NCI-H524 treated with DMSO at 0.1 percent for 48 hours (cell line): ENCODE data around the gene SOX13.
"Not testable (repeated sequence)": the region's sequence is repeated elsewhere in the genome, so short reads cannot be mapped to it uniquely, and the experiment has no call there.

ENCODE experiments used
- DNase-seq: peaks from one replicate; lab custom pipeline; 2025; lab: John Stamatoyannopoulos, UW

The SOX13 gene

DNA sequence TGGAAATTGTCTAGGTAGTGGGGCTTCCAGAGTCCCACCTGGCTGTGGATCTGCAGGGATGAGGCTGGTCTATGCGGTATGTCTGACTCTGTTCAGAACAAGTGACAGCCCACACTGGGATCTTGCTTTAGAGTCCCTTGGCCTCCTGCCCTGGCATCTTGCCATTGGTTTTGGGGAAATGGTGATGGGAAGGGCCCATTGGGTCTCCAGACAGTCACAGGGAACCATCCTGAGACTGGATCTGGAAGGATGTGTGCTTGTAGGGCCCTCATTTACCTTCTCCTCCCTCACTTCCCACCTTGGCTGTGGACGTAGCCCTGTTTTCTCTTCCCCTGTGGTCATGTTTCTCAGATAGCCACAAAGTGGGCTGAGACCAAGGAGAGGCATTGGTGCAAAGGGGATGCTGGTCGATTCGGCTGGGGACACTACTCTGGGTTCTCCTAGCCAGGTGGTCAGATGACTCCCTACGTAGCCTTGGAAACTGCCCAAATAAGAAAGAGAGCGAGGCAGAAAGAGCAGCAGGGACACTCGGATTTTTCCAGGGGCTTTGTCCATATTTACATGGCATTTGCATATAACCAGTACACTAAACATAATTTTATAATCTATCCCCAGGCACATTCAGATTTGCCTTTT, 15.1 kb downstream of the SOX13 start:
- no peak for DNase-seq

- no peak for DNase-seq
These were observed 15.7 kb downstream of the SOX13 start for GRCh38 chr1:204088596-204088995.

DNA sequence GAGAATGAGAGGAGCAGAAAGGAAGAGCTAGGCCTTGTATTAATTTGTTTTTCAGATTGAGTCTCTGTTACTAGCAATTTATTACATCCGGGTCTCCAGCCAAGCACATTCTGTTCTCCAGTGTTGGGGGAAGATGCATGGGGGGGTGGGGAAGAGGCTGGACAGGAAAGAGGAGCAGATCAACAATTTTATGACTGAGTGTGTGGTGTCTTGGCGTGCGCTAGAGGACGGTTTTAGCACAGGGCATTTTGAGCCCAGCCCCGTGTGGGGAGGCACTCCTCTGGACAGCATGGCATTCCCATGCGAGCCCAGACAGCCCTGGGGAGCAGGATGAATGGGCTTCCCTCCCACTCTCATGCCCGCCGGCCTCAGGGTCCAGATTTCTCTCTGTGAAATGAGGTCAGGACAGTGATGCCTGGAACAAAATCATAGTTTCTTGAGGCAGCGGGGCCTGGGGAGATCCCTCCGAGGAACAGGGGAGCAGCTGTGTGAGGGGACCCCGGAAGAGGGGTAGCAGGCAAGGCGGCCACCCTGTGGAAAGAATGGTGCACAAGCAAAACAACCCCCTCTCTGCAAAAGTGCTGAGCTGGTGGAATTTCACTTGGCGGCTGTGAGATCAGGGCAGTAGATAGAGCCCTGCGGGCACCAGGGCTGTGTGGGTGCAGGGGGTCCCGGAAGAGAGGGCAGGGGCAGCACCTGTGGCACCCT, 16.3 kb downstream of the SOX13 start:
- no peak for DNase-seq

- DNase-seq: not testable (repeated sequence)
These were observed 17.2 kb downstream of the SOX13 start for GRCh38 chr1:204090132-204090531.

DNA sequence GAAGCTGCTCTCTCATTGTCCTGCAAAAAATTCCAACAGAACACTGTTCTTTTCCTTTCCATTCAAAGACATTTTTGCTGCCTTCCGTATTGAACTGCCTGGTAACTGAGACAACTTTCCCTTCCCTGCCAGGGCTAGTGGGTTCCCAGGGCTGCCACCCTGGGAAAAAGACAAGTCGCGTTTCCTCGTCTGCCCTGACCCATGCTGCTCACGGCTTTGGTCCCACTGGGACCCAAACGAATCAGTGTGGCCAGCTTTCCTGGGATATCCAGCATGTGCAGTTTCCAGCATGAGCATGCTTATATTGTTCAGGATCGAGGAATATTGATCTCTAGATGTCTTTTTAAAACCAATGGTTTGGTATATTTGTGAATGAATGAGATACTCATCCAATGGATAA, 18.2 kb downstream of the SOX13 start:
- DNase-seq: no peak

DNA sequence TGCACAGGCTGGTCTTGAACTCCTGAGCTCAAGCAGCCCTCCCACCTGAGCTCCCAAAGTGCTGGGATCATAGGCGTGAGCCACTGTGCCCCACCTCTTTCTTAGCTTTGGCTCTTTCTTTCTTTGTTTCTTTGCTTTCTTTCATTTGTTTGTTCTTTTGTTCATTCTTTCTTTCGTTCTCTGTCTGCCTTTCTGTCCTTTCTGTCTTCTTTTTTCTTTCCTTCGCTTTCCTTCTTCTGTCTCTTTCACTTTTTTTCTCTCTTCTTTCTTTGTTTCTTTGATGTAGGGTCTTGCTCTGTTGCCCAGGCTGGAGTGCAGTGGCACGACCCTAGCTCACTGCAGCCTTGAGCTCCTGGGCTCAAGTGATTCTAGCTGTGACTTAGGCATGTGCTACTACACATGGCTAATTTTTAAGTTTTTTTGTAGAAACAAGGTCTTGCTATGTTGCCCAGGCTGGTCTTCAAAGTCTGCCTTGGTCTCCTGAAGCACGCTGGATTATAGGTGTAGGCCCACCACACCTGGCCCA, 18.9 kb downstream of the SOX13 start:
- DNase-seq: no peak

DNA sequence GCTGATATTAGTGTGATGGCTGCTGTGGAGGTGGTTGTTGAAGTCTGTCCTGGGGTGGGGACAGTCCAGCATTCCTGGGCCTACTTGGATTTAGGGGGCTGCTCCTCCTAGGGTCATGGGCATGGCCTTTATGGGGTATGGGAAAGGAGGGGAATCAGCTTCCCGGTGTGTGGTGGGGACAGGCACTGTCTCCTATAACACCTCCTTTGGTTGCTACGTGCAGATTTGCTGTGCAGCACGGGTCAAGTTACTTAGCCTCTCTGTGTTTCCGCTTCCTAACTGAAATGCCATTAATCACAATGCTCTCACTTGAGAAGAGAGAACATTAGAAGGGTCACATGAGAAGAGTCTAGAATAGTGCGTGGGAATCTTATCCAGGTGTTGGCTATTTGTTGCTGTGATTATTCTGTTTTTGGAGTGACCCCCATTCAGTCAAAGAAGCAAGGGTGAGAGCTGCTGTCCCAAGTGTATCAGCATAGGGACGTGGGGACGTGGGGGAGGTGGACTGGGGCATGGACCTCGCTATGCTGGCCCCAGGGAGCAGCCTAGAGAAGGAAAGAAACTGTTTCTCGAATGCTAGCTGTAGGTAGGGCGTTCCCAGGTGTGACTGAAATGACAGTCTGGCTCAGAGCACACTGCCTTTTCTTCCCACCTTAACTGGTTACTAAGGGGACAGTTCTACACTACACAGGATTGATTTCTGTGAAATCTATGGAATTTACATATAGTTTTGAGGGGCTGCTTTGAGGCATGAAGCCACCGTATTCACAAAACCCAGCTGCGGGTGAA, 19.9 kb downstream of the SOX13 start:
- DNase-seq: no peak

DNA sequence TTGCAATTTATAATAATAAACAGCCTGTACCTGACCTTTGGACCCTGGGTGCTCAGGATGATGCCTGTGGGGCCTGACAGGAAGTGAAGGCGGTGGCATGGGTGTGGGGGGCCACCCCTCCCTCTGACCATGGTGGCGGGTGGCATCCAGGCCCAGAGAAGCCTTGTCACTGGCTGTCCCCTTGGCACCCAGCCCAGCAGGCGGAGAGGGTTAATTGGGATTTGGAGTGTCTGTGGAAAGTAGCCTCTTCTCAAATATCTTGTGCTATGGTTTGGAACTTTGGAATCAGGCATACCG, 20.5 kb downstream of the SOX13 start:
- DNase-seq: no peak

DNA sequence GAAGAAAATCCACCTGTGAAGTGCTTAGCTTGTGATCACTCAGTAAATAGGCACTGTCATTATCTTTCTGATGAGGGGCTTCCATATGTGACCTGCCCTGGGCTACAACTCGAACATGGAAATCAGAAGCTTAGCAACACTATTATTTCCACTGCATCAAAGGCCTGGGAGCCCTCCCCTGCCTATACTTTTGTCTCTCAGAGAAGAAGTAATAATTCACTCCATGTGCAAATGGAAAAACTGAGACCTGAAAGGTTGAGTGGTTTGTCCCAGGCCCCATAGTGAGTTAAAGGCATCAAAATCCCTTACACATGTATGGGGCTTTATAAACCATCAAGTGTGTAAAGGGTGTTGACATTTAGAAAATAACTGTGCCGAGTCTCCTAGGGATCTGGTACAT, 20.9 kb downstream of the SOX13 start:
- no peak for DNase-seq

- no peak for DNase-seq
These were observed 21.4 kb downstream of the SOX13 start for GRCh38 chr1:204094313-204094729.

DNA sequence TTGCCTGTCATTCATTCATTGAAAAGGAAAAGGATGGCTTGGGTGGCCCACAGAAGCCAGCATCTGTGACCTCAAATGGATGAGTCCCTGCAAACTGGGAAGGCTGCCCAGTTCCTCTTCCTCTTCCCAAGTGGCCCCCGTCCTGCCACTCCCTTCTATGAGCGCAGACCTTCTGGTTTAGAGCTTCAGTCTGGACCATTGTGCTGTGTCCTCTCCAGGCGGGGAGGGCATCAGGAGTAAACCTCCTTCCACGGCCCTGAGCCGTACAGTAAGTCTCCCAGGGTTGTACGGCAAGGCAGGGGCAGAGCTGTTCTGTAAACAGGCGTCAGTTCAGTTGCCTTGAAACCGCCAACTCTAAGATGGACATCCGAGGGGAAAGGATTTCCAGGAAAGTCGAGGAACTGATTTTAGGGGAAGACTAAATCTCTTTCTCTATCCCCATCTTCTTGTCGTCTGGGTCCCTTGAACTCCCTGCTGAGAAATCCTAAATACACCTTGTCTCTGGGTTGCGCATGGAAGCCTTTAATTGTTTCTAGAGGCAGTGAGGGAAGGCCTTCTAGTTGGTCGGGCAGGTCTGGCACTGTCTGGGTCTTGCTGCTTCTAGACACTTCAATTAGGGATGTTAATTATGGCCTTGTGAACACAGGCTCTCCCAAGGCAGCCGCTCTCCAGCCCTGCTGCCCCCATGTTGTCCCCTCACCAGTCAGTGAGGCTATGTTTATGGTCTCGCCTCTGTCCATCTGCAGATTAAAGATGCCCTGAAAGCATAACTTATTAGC, 22.1 kb downstream of the SOX13 start:
- no peak for DNase-seq

DNA sequence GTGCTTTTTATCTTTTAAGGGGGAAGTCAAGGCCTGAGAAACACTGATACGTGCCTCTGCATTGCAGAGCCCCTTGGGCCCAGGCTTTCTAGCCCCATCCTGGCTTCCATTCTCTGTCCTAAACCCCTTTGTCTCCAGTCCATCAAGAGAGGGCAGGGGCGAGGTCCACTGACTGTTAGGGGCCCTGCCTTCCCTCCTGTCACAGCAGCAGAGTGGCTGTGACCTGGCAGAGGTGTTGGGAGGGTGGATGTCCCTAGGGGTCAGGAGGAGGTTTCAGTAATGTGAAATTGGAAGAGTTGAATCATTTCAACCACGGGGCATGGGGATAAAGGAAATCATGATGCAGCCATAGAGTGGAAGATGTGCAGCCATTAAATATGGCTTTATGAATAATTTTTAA, 24.0 kb downstream of the SOX13 start:
- DNase-seq: no peak

DNA sequence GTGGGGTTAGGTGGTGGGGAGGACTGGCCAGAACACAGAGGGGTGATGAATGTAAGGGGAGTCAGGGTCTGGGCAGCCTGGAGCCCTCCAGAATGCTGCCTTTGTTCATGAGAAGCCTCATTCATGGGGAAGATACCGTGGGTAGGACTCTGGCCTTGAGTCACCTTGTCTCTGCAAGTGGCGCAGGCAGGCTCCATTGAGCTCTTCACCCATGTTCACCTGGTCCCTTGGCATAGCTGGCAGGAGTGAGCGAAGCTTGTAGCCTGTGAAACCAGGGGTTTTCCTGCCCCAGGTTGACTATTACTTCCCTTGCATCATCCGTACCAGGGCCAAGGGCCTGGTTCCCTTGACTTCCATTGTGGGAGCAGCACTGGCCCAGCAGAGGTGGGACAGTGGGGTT, 25.8 kb downstream of the SOX13 start:
- DNase-seq: no peak

DNA sequence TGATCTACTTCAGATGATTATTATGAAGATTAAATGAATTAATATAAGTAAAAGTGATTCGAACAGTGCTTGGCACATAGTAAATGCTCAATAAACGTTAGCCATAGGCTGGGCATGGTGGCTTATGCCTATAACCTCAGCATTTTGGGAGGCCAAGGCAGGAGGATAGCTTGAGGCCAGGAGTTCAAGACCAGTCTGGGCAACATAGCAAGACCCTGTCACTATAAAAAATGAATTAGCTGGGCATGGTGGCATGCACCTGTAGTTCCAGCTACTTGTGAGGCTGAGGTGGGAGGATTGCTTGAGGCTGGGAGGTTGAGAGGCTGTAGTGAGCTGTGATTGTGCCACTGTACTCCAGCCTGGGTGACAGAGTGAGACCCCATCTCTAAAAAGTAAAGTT, 26.8 kb downstream of the SOX13 start:
- not testable (repeated sequence) for DNase-seq

DNA sequence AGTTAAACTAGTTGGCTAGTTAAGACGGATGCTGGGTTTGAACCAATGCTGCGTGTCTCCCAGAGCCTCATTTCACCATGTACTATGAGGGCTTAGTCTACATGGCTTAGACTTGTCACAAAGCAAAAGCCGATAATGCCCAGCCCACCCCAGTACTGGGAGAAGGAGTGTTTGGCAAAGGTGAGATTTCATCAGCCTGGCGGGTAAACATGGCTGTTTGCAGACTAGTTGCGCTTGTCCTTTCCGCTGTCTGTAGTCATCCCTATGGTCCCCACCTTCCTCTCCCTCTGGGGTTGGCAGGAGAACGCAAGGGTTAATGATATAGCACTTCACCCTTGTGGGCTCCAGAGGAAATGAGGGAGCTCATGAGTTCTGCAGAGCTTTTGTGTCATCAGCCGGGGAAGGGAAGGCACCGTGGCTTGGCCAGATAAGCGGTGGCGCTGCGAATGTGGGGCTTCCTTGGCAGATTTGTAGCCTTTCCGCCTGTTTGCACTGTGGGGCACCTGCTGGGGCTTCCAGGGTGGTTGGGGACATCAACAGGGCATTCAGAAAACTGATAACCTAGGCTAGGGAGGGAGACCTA, 29.2 kb downstream of the SOX13 start:
- DNase-seq: no peak

GRCh38 chr1:204102739-204103430, 30.0 kb downstream of the SOX13 start:
- no peak for DNase-seq

DNA sequence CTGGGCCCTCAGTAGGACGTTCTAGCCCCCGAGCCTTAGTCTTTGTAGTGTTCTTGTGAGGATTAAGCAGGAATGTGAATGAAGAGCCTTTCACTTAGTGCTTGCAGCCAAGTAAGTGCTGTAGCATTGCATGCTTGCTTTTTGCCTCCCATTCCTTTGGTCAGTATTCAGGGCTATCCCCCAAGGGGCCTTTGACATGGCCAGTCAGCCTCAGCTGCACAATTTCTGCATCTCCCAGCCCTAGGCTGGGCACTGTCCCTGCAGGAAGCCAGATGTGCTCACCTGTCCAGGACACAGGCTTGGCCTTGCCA, 30.5 kb downstream of the SOX13 start:
- no peak for DNase-seq

DNA sequence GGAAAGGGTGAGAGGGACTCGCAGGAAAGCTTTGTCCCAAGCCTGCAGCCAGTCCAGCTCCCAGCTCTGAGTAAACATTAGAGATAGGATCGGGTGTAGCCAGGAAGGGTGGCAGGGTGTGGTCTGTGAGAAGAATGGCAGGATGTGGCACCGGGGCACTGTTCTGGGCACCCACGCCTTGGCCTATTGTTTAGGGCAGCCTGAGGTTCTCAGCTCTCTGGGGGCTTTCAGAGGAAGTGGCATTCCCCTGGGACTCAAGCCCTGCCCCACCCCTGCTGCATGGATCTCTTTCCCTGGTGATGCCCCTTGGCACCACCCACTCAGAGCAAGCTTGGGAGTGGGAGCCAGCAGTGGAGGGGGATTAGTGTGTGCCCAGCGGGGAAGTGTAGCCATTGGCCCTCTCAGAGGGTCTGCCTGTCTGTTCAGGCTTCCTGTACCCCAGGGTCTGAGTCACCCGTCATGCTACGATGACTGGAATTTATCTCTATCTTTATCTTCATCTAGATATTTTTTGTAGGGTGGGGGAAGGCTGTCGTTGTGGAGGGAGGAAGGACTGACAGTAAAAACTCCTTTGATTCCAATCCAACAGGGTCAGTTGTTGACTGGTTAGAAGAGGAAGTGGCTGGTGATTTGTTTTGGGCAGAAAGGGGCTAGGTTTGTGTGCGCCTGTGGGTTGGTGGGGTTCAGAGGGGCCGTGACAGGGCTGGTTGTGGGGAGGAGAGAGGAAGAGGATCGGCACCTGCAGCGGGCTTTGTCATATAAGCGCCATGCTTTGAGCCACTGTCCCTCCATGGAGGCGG, 31.6 kb downstream of the SOX13 start:
- no peak for DNase-seq

DNA sequence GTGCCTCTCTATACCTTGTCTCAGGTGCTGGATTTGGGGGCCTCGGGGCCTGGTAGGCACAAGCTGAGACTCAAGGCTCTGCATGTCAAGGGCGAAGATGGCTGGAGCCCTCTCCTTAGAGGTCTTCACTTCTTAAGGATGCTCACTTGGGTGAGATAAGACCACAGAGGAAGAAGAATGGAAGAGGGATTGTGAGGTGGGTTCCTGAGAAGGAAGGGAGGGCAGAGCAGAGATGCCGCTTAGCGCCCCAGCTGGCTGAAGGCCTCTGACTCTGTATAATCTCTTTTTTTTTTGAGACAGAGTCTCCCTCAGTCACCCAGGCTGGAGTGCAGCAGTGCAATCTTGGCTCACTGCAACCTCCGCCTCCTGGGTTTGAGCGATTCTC, 32.2 kb downstream of the SOX13 start:
- DNase-seq: no peak

DNA sequence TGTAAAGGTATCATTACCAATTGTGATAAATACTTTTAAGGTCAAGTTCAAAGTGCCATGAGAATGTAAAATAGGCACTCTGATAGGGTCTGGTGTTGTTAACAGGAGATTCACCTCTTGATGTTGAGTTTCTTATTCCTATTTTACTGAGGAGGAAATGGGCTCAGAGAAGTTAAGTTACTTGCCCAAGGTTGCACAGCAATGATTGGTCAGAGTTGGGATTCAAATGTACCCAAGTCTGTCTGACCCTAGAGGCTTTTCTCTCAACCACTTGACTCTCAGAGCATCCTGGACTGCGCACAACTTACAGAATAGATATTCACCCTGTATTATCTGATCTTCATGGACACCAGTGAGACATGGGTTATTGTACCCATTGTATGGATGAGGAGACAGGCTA, 33.9 kb downstream of the SOX13 start:
- DNase-seq: no peak

GRCh38 chr1:204107892-204108291, 35.0 kb downstream of the SOX13 start:
- DNase-seq: no peak
